Measurements from ENCODE around the gene PRSS57.

DNA sequence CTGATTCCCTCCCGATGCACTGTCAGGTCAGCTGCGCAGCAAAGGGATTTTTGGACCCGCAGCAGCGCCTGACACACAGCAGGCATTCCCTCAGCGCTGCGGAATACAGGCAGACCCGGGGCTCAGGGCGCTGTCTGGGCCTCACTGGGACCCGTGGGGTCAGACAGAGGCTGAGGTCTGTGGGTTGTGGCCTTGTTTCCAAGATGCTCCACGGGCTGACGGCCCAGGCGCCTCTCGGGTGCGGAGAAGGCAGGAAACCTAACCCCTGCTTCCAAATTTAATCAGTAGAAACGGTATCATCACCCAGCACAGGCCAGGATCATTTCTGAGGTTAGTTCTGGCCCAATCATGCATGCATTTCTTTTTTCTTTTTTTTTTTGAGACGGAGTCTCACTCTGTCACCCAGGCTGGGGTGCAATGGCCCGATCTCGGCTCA is 31.6 kb downstream of the PRSS57 start:
- TF ChIP-seq, protein P1, sequence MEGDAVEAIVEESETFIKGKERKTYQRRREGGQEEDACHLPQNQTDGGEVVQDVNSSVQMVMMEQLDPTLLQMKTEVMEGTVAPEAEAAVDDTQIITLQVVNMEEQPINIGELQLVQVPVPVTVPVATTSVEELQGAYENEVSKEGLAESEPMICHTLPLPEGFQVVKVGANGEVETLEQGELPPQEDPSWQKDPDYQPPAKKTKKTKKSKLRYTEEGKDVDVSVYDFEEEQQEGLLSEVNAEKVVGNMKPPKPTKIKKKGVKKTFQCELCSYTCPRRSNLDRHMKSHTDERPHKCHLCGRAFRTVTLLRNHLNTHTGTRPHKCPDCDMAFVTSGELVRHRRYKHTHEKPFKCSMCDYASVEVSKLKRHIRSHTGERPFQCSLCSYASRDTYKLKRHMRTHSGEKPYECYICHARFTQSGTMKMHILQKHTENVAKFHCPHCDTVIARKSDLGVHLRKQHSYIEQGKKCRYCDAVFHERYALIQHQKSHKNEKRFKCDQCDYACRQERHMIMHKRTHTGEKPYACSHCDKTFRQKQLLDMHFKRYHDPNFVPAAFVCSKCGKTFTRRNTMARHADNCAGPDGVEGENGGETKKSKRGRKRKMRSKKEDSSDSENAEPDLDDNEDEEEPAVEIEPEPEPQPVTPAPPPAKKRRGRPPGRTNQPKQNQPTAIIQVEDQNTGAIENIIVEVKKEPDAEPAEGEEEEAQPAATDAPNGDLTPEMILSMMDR (IDR thresholded peaks at IDR 0.05) = no peak
- TF ChIP-seq POLR2AphosphoS5 (IDR thresholded peaks at IDR 0.05) (no peak), POLR2A (IDR thresholded peaks at IDR 0.05; ENCODE audit: low read depth) (no peak), EP300 (IDR thresholded peaks at IDR 0.05) (no peak)
